Keratinocyte (primary cell): ENCODE results near the gene LRRTM3. TPM values are rescaled to one million over a fixed set of nuclear protein-coding genes. Genes with fewer than 3 reads are reported as not detected.

Experiments
- DNase-seq: peaks from one replicate; pipeline ENCODE4 v3.0.0-alpha.2; 2011; ENCODE audit warnings: low read depth, missing footprints, low spot score
- FAIRE-seq: peaks from 2 replicates; lab custom pipeline; 2011; peaks lifted over from hg19 to GRCh38; lab: Jason Lieb, UNC
- H2AFZ ChIP-seq: 2 replicates; pipeline ENCODE4 v1.6.0; 2012; ENCODE audit warnings: low read length, control low read depth, inconsistent platforms; ENCODE audit not compliant: control insufficient read depth
- H3K27ac ChIP-seq: 2 replicates; pipeline ENCODE4 v1.5.1; 2011; ENCODE audit warnings: low read length; ENCODE audit not compliant: control insufficient read depth, insufficient read depth
- H3K27me3 ChIP-seq: 3 replicates; pipeline ENCODE4 v1.6.0; 2011; ENCODE audit warnings: low read length; ENCODE audit not compliant: control insufficient read depth, insufficient read depth; ENCODE audit errors: extremely low read depth
- H3K36me3 ChIP-seq, 2 experiments: 2 replicates in 1 of 2; 3 replicates in 1 of 2; pipeline ENCODE4 v1.5.1; 2011; ENCODE audit warnings: low read length in 2 of 2, mild to moderate bottlenecking in 1 of 2; ENCODE audit not compliant: control insufficient read depth in 2 of 2, insufficient read depth in 2 of 2; ENCODE audit errors: extremely low read depth in 1 of 2
- H3K4me1 ChIP-seq: 3 replicates; pipeline ENCODE4 v1.5.1; 2011; ENCODE audit warnings: low read length; ENCODE audit not compliant: control insufficient read depth, insufficient read depth; ENCODE audit errors: extremely low read depth
- H3K4me2 ChIP-seq: 3 replicates; pipeline ENCODE4 v1.6.0; 2011; ENCODE audit warnings: low read depth, low read length; ENCODE audit not compliant: control insufficient read depth, insufficient read depth; ENCODE audit errors: extremely low read depth
- H3K4me3 ChIP-seq, 3 experiments: fragments of 200-600 bp in 1 of 3; sonication (generic) in 1 of 3; 2 replicates in 2 of 3; 3 replicates in 1 of 3; pipeline ENCODE4 v1.5.1; 2011 to 2016; ENCODE audit warnings: low read length in 3 of 3, mild to moderate bottlenecking in 3 of 3, control low read depth in 2 of 3, inconsistent platforms in 1 of 3, low read depth in 1 of 3, mixed read lengths in 1 of 3, mixed run types in 1 of 3, moderate library complexity in 1 of 3; ENCODE audit not compliant: control insufficient read depth in 2 of 3, insufficient read depth in 2 of 3; ENCODE audit errors: extremely low read depth in 1 of 3
- H3K79me2 ChIP-seq: 2 replicates; pipeline ENCODE4 v1.6.0; 2012; ENCODE audit warnings: low read length; ENCODE audit not compliant: control insufficient read depth, insufficient read depth
- H3K9ac ChIP-seq: 3 replicates; pipeline ENCODE4 v1.6.0; 2011; ENCODE audit warnings: low read length; ENCODE audit not compliant: control insufficient read depth, insufficient read depth; ENCODE audit errors: extremely low read depth
- H3K9me1 ChIP-seq: 3 replicates; pipeline ENCODE4 v1.6.0; 2011; ENCODE audit warnings: low read length; ENCODE audit not compliant: control insufficient read depth, insufficient read depth; ENCODE audit errors: extremely low read depth
- H3K9me3 ChIP-seq: 2 replicates; pipeline ENCODE4 v1.5.1; 2012; ENCODE audit warnings: low read depth, low read length; ENCODE audit not compliant: control insufficient read depth
- H4K20me1 ChIP-seq: 3 replicates; pipeline ENCODE4 v1.6.0; 2011; ENCODE audit warnings: low read length; ENCODE audit not compliant: control insufficient read depth, insufficient read depth; ENCODE audit errors: extremely low read depth
- CTCF ChIP-seq, 3 experiments: IDR thresholded peaks in 1 of 3; conservative IDR thresholded peaks in 1 of 3; optimal IDR thresholded peaks in 1 of 3; 2 replicates in 2 of 3; 3 replicates in 1 of 3; pipeline versions ENCODE3 to v1.5.1; 2011; ENCODE audit warnings: low read length in 3 of 3, mild to moderate bottlenecking in 3 of 3, moderate library complexity in 2 of 3, control low read depth in 1 of 3, inconsistent platforms in 1 of 3; ENCODE audit not compliant: insufficient read depth in 2 of 3; ENCODE audit errors: extremely low read depth in 1 of 3
- EZH2 ChIP-seq: IDR thresholded peaks from one replicate; pipeline ENCODE4 v1.6.1; 2012; ENCODE audit warnings: inconsistent platforms, mild to moderate bottlenecking, low read length, moderate library complexity
- dilution Hi-C: fragments of 300-500 bp; cut with MboI; formaldehyde crosslinking; loops from one replicate; pipeline ENCODE4 v1.7.0; 2020; ENCODE audit warnings: low sequenced_read_pairs; ENCODE audit not compliant: extremely low pct_ligation_motif_present
- polyA plus RNA-seq, 5 experiments: library from polyadenylated mRNA; depleted of rRNA in 3 of 5; stranded (reverse) in 3 of 5; stranded (forward) in 1 of 5; unstranded in 1 of 5; fragments of >200 nt; gene quantifications; 1 replicate in 1 of 5; 2 replicates in 3 of 5; 3 replicates in 1 of 5; pipeline versions ENCODE4 v1.2.1 to v1.2.3, GENCODE V29; 2011 to 2012; ENCODE audit warnings: missing spikeins in 2 of 5, low read depth in 1 of 5, low replicate concordance in 1 of 5

Gene LRRTM3
- polyA plus RNA-seq, 1 donor (not counting 4 experiments of a cell fraction or from before 2014, with no cell fraction given): not detected

GRCh38 chr10:66982053-66982420 lies 56.2 kb downstream of the LRRTM3 start:
- H3K9ac ChIP-seq: no peak overlapping the region
- H3K9me3 ChIP-seq: no peaks in the 10 kb centered on the region
- no peak overlapping the region for H3K4me3 ChIP-seq
- FAIRE-seq (no peak), DNase-seq (no peak)
- TF ChIP-seq EZH2 (no peak), CTCF (optimal IDR thresholded peaks at IDR 0.05 in 1 of 3, IDR thresholded peaks at IDR 0.05 in 1 of 3, conservative IDR thresholded peaks at IDR 0.05 in 1 of 3; ENCODE audit: extremely low read depth in 1 of 3, insufficient read depth in 2 of 3, low read length in 3 of 3) (no peak)
- H2AFZ ChIP-seq: no peak overlapping the region
- H3K27me3 ChIP-seq: no peaks in the 10 kb centered on the region
- dilution Hi-C loops: no loop called here
- H3K27ac ChIP-seq: no peak overlapping the region
- no peaks in the 10 kb centered on the region for H3K4me1 ChIP-seq
- no peaks in the 10 kb centered on the region for H3K9me1 ChIP-seq
- H3K4me2 ChIP-seq: no peak overlapping the region
- no peaks in the 10 kb centered on the region for H4K20me1 ChIP-seq
- H3K79me2 ChIP-seq: no peaks in the 10 kb centered on the region
- H3K36me3 ChIP-seq: no peaks in the 10 kb centered on the region

- no peak overlapping the region for H3K27ac ChIP-seq
- no peaks in the 10 kb centered on the region for H3K79me2 ChIP-seq
- H3K27me3 ChIP-seq: no peaks in the 10 kb centered on the region
- no peaks in the 10 kb centered on the region for H4K20me1 ChIP-seq
- no peak for TF ChIP-seq EZH2
- no peak for TF ChIP-seq CTCF (optimal IDR thresholded peaks at IDR 0.05 in 1 of 3, IDR thresholded peaks at IDR 0.05 in 1 of 3, conservative IDR thresholded peaks at IDR 0.05 in 1 of 3; ENCODE audit: extremely low read depth in 1 of 3, insufficient read depth in 2 of 3, low read length in 3 of 3)
- DNase-seq: no peak
- no peaks in the 10 kb centered on the region for H3K9me3 ChIP-seq
- no peak overlapping the region for H3K4me2 ChIP-seq
- FAIRE-seq: no peak
- dilution Hi-C loops: no loop called here
- no peaks in the 10 kb centered on the region for H3K9me1 ChIP-seq
- no peak overlapping the region for H2AFZ ChIP-seq
- no peaks in the 10 kb centered on the region for H3K4me1 ChIP-seq
- H3K9ac ChIP-seq: no peak overlapping the region
- no peaks in the 10 kb centered on the region for H3K36me3 ChIP-seq
- H3K4me3 ChIP-seq: no peak overlapping the region
These were observed 57.1 kb downstream of the LRRTM3 start for GRCh38 chr10:66982792-66983474.
